CD4-positive, alpha-beta T cell treated with Interleukin-12 subunit alpha and Interleukin-12 subunit beta, for 1 hour (primary cell): ENCODE data around the gene ZFR.
"Not testable (repeated sequence)": the region's sequence is repeated elsewhere in the genome, so short reads cannot be mapped to it uniquely, and the experiment has no call there.

Source experiments
- DNase-seq: peaks from one replicate; pipeline ENCODE4 v3.0.0-alpha.2; 2020

ZFR gene

DNA sequence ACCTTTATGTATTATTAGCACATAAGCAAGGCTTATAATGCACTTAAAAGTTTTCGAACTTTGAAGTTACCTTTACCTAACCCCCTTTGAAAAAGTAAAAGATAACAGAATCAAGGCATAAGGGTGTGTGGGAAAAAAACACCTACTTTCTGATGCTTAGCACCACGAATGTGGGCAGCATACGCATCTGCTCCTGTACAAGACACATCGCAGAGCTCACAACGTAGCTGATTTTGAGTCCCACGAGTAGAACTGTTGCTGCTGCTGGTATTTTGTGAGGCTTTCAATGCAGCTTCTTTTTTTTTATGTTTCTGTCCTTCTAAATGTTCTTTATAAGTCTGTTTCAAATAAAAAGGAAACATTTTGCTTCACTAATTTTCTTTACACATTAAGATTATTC is 40.8 kb downstream of the ZFR start:
- DNase-seq: no peak

DNA sequence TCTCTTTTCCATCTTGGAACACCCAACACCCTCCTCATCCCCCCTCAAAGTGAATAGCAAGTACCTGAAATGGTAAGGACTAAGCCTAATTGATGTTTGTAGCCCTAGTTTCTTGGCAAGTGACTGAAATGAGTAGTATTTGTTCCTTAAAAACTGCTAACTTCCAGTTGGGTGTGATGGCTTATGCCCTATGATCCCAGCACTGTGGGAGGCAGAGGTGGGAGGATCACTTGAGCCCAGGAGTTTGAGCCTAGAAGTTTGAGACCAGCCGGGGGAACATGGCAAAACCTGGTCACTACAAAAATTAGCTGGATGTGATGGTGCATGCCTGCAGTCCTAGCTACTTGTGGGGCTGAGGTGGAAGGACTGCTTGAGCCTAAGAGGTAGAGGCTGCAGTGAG is 44.1 kb downstream of the ZFR start:
- no peak for DNase-seq

DNA sequence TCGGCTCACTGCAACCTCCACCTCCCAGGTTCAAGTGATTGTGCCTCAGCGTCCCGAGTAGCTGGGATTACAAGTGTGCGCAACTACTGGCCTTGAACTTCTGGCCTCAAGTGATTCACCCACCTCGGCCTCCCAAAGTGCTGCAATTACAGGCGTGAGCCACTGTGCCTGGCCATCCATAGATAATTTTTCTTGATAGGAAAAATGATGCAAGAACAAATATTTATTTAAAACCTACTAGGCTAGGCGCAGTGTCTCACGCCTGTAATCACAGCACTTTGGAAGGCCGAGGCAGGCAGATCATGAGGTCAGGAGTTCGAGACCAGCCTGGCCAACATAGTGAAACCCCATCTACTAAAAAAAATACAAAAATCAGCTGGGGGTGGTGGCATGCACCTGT is 45.8 kb downstream of the ZFR start:
- not testable (repeated sequence) for DNase-seq

DNA sequence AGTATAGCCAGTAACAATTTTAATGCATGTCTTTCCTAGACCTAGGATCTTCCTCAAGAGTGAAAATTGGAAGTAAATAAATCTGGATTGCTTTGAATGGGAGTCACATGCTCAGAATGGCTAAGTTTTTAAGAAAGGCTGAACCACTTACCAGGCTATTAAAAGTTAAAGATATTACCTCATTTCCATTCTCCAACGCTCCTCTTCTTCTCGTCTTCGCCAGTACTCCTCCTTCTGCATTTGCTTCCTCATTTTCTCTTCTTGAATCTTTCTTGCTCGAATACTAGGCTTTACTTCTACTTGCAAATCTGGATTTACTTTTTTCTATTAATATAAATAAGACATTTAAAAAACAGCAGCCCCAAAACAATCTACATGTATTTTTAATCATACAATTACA is 49.6 kb downstream of the ZFR start:
- no peak for DNase-seq

DNA sequence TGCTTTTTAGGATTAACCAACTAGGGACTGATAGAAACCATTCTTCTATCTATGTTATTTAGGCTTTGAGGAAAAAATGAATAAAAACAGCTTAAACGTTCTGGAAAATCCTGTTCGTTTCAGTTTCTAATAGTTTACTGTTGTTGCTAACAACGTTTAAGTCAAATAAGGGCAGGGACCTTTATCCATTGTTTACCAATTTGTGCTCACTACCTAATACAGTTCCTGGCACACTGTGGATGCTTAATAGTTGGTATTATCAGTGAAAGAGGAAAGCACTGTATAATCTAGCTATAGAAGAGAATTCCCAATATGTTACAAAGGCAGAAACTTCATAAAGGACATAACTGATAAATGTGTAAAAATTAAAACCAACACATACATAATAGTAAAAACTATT is 52.5 kb downstream of the ZFR start:
- DNase-seq: no peak

DNA sequence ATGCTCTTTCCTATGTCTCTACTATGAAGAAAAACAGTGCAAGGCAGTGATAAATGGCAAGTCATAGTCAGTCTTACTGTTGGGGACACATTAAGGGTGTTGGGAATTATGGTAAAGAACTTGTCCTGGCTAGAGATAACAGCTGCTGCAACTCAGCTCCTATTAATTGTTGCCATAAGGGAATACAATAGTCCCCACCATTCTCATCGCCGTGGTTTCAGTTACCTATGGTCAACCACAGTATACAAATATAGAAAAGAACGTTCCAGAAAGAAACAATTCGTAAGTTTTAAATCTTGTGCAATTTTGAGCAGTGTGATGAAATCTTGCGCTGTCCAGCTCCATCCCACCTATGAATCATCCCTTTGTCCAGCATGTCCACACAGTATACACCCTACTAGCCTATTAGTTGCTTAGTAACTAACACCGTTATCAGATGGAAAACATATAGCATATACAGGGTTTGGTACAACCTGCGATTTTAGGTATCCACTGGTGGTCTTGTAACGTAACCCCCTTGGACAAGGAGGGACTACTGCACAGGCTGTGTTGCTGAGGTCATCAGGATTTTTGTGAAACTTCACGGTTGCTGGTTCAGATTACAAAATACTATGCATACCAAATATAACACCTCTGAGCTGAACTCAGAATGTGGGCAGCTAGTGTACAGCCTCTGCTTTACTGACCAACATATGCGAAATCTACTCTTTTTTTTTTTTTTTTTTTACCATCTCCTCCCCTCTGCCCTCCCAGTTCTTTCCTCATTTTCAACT is 53.5 kb downstream of the ZFR start:
- no peak for DNase-seq

DNA sequence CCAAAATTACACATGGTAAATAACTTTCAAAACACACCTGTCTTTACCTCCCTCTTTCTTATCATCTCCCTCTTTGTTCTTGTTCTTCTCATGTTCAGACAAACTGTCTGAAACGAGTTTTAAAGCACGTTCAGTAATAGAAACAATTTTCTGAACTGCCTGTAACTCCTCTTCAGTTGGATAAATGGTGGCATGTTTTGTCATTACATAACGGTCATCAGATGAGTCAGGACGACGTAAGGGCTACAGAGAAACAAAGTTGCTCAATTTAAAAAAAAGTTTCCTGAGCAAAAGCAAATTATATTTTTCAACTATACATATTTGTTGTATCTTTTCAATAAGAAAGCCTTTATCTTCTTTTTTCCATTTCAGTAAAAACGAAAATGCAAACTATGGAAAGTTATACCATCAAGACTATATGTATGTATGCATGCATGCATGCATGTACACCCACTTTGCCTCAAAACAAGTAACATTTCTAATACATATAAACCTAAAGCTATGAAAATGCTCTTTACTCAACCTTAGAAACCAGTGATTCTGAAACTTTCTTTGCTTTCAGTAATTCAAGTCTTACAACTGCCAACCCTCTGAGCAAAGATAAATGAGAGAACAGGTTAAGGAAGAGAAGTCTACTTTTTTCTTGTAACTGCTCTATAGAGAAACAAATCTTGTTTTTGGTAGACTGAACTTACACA is 56.0 kb downstream of the ZFR start:
- DNase-seq: no peak

DNA sequence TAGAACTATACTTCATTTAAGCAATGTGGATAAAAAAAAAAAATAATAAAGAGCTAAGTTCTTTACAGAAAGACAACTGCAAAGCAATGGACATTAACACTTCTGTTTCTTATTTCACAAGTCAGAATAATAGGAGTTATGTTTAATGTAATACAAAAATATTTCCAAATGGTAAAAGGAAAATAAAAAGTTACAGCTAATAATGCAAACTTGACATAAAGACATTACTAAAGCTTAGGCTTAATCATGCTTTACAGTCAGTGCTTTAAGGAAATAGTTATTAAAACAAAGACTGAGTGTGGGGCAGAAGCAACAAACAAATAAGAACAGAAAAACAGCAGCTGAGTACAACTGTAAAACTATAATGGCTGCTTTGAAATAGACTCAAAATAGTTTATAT is 56.7 kb downstream of the ZFR start:
- DNase-seq: no peak

DNA sequence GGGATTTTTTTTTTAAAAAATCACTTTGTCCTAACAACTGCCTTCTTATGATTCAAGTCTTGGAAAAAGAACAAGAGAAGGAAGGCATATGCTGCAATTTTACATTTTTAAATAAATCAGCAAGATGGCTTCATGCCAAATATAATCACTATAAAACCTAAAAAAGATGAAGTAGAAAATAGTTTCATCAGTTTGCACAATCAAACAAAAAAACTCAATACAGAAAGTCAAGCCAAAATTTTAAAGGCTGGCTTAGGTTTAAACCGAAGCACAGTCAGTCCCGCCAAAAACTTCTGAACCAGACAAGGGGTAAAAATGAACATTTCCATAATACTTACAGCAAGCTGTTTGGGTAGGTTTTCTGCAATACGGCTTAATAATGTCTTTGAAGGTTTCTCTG is 57.3 kb downstream of the ZFR start:
- DNase-seq: no peak

DNA sequence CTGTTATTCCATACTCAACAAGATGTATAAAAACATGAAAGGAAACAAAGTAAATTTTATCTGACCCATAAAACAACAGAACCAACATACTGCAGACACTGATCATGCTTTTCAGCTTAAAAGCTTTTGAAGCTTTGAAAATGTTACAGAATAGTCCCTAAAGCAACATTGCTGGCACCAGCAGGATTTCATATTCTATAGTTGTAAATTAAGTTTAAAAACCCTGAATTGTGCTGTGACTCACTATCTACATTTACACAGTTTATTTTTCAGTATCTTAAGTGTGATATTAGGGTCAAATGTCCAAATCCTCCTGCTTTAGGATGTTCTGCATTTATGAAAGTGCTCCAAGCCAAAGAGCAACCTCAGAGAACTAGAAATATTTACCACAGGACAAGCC is 59.9 kb downstream of the ZFR start:
- DNase-seq: no peak

DNA sequence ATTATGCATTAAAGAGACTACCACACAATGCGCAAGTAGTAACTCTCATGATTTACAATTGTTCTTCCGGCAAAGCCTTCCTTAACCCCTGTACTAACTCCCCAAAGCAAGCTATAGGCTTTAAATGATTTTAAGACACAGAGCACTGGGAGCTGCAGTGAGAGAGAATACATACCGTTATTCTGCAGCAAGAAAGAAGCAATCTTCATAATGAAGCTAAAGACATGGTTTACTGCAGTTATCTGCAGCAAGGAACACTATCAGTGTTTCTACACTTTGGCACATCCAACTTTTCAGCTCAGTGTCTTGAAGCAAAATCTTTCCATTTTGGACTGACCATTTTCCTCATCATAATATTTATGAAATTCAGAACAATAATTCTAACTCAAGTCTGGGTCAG is 61.0 kb downstream of the ZFR start:
- DNase-seq: no peak

DNA sequence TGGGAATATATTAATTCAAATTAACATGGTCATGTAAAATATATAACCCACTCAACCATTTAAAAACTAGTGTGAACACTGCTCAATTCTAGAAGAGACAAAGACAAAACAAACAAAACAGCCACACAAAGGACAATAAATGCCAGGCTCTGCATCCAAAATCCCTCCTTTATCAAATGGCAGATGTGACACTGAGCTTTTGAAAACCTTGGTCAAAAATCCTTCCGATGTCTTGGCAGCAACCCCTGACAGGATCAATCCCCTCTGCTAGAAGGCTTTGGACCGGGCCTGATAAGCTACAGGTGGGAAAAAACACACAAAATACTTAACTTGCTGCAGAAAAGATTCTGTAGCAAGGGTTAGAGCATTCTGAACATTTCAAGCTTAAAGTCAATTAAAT is 61.5 kb downstream of the ZFR start:
- no peak for DNase-seq

DNA sequence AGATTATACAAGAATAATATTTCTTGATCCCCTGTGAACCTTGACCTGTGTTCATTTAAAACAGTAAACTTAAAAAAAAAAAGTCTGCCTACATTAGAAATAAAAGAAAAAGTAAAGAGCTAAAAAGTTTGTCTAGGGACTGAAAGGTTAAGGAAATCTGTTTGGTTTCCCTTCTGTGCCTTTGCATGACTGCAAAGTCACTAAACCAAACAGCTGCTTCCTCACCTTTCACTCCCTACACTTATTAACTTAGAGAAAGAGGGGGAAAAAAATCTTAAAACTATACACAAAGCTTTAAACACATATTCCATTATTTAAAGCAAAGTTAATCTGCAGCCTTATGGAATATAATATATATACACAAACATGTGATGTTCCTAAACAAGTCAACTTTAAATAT is 65.1 kb downstream of the ZFR start:
- DNase-seq: no peak

DNA sequence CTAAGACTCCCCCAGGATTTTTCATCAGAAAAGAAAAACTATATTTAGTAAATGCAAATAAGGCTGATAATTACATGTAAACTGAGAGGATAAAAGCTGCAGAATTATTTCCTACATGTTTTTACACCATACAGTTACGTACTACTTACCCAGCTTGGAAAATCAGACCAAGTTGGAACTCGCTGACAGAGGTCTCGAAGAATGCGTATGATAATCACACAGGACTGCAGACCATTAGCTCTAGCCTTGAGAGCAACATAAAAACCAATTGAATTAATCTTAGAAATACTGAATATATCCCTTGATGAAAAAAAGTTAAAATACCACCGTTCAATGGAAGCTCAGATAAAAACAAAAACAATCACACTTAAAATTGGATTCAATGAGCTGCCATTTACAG is 65.6 kb downstream of the ZFR start:
- no peak for DNase-seq

DNA sequence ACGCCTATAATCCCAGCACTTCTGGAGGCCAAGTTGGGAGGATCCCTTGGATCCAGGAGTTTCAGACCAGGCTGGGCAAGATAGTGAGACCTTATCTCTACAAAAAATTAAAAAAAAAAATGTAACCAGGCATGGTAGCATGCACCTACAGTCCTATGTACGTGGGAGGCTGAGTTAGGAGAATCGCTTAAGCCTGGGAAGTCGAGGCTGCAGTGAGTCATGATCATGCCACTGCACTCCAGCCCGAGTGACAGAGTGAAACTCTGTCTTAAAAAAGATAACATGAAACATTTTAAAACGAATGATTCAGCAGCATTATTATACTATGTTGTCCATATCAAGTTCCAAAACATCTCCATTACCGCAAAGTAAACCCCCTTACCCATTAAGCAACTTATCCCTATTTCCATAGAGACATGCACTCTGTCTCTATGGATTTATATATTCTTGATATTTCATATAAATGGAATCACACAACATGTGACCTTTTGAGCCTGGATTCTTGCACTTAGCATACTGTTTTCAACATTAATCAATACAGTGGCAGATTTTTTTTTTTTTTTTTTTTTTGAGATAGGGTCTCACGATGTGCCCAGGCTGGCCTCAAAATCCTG is 74.9 kb downstream of the ZFR start:
- DNase-seq: no peak

DNA sequence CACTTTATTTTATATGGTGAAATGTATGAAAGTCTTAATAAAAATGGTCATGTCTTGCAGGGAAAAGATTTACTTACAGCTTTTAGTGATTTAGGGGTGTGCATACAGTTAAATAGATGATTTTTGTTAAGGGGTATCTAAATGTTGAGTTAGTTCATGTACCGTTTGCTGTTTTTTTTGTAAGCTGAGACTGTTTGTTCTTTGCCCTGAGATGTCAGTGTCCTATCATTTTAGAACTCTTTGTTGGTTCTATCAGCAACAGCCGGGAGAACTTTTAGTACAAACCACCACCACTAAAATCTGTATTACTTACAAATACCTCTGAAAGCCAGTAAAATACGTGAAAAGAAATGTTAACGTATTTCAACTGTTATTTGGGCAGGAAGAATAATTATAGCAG is 75.5 kb downstream of the ZFR start:
- no peak for DNase-seq

DNA sequence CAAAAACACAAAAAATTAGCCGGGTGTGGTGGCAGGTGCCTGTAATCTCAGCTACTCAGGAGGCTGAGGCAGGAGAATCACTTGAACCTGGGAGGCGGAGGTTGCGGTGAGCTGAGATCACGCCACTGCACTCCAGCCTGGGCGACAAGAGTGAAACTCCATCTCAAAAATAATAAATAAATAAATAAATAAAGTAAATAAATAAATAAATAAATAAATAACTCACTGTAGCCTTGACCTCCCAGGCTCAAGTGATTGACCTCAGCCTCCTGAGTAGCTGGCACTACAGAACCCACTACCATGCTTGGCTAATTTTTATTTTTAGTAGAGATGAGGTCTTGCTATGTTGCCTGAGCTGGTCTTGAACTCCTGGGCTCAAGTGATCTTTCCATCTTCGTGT is 77.3 kb downstream of the ZFR start:
- DNase-seq: not testable (repeated sequence)

DNA sequence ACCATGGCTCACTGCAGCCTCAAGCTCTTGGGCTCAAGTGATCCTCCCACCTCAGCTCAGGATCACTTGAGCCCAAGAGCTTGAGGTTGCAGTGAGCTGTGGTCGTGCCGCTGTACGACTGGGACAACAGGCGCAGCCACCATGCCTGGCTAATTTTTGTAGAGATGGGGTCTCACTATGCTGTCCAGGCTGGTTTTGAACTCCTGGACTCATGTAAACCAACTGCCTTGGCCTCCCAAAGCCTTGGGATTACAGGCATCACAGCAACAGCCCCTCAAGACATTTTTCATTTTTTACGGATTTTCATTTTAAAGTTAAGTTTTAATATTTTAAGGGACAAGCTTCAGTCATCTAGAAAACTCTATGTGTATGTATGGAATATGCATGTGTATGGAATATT is 78.9 kb downstream of the ZFR start:
- DNase-seq: no peak

DNA sequence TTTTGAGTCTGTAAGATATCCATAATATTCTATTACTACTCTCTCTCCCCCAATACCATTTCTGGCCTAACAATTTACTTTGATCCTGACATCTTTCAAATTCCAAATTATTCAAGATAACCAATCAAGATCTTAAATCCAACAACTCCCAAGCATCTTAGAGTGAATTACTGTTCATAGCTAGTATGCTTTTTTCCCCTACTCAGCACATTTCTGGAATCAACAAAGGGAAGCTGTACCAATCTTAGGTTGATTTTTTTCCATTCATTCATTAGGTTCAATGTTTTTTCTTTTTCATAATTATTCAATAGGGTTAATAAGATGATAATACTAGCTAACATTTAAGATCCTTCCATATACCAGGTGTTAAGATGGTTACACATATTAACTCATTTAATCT is 81.5 kb downstream of the ZFR start:
- DNase-seq: no peak

DNA sequence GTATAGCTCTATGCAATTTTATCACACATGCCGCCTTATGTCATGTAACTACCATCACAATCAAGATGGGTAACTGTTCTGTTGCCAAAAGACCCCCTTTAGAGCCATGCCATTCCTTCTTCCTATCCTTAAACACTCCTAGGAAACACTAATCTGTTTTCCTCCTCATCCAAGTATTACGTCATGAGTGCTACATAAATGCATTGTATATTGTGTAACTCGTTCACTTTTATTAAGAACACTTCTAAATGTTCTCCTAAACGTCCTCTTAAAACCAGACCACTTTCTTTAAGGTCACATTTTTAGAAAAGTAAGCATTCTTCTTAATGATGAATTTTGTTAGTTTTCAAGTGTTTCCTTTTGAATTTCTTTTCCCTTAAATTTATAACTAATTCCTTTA is 82.0 kb downstream of the ZFR start:
- no peak for DNase-seq

DNA sequence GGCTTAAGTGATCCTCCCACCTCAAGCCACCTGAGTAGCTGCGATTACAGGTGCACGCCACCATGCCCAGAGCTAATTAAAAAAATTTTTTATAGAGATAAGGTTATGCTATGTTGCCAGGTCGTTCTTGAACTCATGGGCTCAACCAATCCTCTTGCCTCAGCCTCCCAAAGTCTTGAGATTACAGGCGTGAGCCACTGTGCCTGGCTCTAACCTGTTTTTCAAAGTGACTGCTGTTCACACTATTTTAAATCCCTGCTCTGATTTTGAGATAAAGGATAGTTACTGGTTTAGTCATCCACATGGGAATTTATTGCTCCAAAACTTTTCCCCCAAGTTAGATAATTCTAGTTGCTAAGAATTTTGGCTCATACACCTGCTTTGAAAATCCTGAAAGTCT is 83.6 kb downstream of the ZFR start:
- DNase-seq: no peak

DNA sequence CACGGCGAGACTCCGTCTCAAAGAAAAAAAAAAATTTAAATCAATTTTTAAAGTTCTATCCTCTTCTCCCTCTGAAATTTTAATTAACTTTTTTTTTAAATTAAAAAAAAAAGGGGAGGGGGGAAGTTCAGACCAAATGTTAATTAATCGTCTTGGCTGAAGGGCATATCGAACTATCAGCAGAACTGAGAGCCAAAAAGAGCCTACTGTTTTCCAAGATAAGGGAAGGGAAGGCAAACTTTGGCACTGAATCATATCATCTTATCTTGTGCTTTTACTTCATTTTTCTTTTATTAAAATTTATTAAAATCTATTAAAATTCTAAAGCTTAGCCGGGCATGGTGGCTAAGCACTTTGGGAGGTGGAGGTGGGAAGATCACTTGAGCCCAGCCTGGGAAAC is 85.9 kb downstream of the ZFR start:
- DNase-seq: no peak

DNA sequence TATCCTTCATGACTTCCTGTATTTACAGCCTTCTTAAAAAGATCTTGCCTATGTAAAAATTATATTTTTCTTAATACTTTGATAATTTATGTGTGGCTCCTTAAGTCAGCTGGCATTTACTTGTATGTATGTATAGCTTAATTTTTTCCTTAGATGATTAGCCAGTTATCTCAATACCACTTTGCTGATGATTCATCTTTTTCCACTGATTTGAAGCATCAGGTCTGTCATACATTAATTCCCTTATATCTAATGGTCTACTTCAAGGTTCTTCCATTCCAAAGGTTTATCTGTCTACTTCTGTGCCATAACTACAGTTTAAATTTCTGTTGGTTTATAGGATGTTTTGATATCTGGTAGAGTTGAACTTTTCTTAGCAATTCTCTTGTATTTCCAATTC is 86.9 kb downstream of the ZFR start:
- no peak for DNase-seq

DNA sequence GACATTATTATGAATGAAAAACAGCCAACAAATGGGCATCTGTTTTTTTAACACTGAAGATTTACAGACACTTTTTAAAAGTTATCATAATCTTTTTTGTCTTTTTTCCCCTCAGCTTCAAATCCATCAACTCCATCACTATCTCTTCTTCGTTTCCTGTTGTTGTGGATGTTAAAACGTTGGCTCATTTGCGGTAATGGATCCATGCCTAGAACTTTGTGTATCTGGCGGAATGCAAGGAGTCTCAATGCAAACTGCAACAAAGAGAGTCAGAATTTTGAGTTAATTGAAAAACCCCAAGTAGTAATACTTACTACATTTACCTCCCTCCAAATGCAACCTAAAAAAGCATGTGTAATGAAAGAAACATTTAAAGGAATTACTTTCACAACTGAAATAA is 88.9 kb downstream of the ZFR start:
- DNase-seq: no peak

DNA sequence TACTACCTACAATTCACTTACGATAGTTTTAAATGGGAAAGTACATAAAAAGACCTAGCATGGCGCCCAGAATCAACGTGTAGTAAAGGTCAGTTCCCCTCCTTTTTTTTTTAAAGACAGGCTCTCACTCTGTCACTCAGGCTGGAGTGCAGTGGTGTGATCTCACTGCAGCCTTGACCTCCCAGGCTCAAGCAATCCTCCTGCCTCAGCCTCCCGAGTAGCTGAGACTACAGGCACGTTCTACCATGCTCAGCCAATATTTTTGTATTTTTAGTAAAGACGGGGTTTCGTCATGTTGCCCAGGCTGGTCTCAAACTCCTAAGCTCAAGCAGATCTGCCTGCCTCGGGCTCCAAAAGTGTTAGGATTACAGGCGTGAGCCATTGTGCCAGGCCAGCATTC is 91.1 kb downstream of the ZFR start:
- DNase-seq: no peak
